Activated T-helper 1 cell treated with Interleukin-2 at 50 U/mL for 16 hours (primary cell): ENCODE data around the gene SEC16A.
A peak's percentile ranks its signal among the peaks of the same experiment; 100 is the strongest.

Source experiments
- DNase-seq: peaks from one replicate; pipeline ENCODE4 v3.0.0-alpha.2; 2020; ENCODE audit warnings: low read depth

SEC16A gene, protein sequence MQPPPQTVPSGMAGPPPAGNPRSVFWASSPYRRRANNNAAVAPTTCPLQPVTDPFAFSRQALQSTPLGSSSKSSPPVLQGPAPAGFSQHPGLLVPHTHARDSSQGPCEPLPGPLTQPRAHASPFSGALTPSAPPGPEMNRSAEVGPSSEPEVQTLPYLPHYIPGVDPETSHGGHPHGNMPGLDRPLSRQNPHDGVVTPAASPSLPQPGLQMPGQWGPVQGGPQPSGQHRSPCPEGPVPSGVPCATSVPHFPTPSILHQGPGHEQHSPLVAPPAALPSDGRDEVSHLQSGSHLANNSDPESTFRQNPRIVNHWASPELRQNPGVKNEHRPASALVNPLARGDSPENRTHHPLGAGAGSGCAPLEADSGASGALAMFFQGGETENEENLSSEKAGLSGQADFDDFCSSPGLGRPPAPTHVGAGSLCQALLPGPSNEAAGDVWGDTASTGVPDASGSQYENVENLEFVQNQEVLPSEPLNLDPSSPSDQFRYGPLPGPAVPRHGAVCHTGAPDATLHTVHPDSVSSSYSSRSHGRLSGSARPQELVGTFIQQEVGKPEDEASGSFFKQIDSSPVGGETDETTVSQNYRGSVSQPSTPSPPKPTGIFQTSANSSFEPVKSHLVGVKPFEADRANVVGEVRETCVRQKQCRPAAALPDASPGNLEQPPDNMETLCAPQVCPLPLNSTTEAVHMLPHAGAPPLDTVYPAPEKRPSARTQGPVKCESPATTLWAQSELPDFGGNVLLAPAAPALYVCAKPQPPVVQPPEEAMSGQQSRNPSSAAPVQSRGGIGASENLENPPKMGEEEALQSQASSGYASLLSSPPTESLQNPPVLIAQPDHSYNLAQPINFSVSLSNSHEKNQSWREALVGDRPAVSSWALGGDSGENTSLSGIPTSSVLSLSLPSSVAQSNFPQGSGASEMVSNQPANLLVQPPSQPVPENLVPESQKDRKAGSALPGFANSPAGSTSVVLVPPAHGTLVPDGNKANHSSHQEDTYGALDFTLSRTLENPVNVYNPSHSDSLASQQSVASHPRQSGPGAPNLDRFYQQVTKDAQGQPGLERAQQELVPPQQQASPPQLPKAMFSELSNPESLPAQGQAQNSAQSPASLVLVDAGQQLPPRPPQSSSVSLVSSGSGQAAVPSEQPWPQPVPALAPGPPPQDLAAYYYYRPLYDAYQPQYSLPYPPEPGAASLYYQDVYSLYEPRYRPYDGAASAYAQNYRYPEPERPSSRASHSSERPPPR (N-terminal part only)

DNA sequence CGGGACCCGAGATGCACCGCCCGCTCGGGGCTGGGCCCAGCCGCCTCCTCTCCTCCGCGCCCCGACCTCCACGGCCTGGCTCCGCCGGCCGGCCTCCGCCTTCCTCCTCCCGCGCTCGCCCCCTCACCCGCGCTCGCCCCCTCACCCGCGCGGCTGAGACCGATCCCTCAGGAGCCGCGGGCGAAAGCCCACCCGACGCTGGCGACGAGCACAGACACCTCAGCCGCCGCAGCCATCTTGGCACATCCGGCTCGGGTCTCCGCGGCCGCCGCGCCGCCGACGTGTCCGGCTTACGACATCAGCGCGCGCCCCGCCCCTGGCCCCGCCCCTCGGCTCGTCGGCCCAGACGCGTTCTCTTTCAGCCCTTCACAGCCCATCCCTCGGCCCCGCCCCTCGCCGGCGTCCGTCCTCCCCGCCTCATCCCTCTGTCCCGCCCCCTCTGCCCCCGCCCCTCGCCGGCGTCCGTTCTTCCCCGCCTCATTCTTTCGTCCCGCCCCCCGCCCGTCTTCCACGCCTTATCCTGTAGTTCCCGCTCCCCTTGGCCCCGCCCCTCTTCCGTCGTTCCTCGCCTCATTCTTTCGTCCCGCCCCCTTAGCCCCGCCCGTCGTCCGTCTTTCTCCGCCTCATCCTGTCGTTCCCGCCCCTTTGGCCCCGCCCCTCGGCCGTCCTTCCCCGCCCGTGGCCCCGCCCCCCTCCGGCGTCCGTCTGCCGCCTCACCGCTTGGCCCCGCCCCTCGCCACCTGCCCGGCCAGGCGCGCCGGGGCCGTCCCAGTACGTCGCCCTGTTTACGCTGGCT, at the start of gene SEC16A:
TSS of gene SEC16A (minus strand) at position 248 of the 796 bp plus-strand sequence. CDS start 5,425 bp downstream, outside the sequence.
- DNase-seq, result peak; percentile 99

DNA sequence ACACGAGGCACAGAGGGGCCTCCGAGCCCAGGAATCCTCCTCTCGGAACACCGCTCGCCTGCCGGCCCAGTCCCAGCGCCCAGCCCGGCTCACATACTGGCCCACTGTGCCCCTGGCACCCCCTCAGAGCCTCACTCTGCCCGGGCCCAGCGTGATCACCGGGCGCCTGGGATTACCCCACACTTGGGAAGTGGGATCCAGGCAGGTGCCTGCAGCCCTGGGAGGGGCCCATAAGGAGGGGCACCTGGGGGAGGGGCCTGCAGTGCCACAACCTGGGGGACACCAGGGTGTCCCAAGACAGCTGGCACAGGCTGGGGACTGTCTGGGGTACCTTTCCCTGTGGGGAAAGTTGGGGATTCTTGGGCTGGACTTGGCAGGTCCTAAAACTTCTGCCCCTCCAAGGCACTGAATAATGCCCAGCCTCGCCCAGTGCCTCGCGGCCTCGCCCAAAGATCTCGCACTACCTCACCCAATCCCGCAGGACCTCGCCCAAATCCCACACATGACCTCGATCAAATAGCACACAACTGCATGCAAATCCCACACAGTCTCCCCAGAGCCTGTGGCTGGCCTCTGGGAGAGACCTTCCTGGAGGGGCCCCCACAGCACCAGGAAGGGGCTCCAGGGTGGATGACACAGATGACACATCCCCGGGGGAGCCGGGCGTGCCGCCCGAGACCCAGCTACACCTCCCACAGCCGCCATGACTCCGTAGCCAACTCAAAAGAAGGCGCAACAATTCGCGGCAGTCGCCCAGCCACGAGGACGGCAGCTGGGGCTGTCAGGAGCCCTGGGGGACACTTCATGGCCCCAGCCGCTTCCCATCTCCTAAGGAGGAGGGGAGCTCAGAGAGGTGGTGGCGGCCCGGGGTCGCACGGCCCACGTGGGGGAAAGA, 49.3 kb upstream of the SEC16A start:
- no peak for DNase-seq

DNA sequence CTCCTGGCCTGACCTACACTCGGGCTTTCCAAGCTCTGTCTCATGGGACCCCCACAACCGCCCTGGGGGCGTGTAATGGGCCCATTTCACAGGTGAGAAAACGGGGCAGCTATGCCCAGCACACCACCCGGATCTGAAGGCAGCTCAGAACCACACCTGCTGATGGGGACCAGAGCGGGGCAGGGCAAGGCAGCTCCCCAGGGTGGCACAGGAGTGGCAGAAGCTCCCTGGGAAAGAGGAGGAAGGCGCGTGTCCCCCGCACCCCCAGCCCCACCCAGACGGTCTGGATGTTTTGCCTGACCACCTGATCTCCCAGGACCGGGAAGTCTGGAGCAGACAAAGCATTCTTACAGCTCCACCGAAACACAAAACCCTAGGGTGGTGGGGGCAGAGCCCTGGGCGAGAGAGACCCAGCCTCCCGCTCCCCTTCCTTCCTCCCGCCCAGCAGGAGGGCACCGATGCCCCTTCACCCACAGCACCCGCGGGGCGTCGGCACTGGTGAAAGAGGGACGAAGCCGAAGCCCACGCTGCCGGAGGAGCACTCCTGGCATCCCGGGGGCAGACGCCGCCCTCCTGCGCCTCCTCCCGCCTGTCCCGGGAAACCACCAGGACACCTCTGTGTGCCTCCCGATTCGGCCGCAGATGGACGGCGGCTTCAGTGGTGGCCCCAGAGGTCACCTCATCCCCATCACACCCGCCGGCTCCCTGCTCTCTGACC, 48.5 kb upstream of the SEC16A start:
- no peak for DNase-seq

DNA sequence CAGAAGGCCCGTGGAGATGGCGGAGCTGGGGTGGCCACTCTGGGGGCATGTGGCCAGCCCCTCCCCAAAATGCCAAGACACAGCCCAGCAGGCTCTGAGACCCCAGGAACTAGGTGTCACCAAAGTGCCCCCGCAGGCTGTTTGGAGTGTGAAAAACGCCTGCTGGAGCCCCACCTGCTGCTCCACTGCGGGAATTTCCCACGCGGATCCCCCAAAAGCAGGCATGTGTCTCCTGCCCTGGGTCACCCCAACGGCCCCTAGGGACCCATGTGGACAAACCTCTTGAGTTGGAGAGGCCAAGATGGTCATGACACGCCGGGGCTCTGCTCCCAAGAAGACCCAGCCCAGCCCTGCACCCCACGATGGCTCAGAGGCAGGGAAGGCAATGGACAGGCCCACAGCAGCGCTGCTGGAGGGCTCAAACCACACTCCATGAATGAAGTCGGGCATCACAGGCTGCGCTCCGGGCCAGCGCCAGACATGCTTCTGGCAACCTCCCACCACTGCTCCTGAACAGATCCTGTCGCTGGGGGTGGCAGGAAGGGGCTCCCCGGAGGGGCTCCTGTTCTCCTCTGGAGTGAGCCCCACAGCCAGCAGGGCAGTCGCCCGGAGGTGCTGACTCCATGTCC, 47.7 kb upstream of the SEC16A start:
- no peak for DNase-seq

DNA sequence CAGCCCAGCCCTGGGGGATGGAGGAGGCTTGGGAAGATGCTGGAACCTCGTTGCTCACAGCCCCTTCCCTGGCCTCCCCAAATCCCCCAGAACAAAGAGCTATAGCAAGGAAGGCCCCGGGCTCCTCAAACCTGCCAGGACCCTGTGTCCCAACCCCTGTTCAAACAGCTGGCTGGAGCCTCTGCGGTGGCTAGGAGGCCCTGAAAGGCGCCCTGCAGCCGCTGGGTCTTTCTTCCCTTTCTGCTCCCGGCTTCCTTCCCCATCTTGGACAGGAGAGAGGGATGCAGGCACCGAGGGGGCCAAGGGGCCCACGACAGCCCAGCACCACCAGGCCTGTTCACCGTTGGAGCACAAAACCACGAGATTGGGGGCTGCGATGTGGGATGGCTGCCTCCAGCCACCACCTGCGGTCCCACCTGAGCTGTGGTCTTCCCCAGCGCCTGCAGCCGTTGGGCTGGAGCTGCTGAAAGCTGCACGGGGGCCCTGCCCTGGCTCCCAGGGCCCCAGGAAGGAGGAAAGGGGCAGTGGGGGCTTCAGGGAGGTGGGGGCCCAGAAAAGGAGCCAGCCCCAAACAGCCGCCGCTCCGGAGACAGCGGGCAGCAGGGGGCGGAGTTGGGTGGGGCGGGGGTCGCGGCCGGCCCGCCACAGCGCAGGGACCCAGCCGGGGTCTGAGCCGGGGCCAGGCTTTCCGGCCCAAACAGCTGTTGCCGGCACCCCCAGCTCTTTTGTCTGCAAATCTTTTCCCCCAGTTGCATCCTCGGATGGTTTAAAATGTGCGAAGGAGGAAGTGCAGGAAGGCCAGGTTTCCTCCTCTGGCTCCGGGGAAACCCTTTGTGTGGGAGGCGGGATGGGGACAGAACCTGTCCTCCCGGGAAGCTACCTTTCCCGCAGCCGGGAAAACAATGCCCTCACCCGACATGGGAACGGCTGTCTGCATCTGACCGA, 46.9 kb upstream of the SEC16A start:
- no peak for DNase-seq

DNA sequence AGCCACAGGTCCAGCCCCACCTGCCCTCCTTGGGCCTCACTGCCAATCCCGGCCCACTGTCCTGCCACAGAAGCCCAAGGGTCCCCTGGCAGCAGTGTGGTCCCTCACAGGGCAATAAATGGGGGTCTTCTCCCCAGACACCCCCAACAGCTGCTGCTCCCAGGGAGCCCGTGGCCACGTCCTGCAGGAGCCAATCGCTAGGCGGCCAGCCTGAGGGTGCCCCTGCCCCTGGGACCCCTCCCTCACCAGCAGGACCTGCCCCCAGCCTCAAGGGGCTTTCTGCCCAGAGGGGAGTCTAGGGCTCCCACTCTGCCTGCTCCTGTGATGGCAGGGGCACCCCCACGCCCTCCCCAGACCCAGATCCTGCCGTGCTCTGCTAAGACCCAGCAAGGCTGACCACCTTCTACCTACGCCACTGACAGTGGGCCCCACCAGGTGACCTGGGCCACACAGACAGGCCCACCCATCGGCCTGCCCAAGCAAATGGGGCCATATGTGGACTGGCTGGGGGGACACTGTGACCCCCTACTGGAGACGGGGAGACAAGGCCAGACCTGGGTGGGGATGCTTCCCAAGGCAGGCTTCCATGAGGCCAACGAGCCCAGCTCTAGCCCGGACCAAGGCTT, 46.0 kb upstream of the SEC16A start:
- no peak for DNase-seq

DNA sequence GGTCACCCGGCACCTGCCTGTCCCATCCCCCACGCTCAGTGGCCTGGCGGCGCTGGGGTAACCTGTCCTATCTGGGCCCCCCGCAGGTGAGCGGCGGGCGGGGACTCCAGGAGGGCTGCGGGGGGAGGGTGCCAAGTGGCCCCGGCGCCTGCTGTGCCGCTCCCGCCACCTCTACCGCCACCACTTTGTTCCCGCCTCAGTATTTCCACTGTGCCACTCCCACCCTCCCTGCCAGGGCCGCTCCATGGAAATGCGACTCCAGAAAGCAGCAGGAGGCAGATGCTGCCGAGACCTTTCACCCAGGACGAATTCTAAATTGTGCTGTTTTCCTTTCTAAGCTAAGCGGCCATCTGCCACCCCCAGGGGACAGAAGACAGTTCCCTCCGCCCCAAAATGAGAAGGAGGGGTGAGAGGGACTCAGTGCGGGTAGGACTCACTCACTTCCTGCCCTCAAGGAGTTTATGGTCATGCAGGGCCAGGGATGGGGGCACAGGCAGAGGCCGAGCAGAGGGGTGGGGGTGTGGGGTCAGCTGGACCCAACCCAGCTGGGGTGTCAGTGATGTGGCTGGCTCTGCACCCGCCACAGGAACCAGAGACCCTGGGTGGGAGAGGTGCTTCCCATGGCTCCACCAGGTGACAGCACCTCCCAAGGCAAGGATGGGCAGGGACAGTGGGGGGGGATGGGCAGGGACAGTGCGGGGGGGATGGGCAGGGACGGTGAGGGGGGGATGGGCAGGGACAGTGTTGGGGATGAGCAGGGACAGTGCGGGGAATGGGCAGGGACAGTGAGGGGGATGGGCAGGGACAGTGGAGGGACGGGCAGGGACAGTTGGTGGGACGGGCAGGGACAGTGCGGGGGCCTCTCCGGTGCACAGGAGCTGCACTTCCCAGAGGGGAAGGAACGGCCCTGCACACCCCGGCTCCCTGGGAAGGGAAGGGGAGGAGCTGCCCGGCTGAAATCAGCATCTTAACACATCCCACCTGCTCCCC, 45.2 kb upstream of the SEC16A start:
- DNase-seq, result no peak

DNA sequence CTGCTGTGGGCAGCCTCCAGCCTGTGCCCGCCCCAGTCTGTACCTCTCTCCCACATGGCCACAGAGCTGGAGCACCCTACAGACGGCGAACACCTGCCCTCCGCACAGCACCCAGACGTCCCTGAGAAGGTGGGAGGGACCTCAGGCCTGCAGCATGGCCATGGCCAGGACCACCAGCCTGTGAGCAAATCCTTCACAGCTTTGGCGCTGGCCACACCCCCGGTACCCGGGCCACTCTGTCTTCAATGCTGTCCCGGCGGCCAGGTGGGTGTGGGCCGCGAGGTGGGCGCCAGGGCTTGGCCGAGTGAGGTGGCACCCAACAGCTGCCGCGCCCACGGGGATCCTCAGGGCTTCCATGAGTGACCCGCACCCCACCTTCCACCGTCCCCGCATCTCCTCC, 44.3 kb upstream of the SEC16A start:
- DNase-seq, result no peak

DNA sequence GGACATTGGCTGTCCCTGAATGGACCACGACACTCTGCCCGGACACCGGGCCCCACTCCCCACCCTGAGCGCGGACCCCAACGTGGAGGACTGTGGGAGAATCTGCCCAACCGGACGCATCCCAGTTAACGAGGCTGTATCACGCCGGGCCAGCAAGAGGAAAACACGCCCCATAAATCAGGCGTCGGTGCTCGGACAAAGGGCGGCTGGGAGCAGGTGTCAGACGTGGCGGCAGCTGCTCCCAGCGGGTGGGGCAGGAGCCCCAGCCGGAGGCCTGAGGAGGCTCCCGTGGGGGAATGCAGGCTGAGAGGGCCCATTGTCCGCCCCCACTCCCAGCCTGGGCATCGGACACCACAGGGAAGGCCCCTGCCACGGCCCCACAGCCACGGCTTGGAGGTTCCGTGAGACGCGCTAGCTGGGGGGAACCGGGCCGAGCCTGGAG, 43.8 kb upstream of the SEC16A start:
- DNase-seq, result no peak

DNA sequence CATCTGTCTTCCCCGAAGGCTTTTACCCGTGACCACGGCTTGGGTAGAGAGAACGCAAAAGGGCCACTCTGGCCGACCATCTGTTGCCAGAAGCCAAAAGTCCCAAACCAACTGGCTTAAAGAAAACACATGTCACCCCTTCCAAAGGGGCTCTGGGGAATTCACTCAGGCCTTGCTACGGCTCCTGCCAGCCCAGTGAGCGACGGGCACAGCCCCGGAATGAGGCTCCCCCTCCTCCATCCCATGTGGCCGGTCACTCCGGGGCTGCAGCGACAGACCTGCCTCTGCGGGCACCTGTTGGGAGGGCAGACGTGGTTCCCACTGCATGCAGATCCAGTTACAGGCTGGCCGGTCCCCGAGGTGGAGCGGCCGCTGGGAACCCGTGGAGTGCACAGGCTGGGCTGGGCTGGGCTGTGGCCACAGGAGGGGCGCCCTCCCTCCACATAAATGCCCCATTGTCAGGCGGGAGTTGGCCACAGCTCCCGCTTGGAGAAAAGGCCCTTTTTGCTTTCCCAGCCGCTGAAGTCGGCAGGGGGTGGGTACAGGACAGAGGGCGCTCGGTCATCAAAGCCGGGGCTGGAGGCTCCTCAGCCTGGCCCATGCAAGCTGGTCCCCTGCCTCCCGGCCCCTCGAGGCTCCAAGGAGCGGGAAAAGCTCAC, 43.1 kb upstream of the SEC16A start:
- DNase-seq, result no peak

DNA sequence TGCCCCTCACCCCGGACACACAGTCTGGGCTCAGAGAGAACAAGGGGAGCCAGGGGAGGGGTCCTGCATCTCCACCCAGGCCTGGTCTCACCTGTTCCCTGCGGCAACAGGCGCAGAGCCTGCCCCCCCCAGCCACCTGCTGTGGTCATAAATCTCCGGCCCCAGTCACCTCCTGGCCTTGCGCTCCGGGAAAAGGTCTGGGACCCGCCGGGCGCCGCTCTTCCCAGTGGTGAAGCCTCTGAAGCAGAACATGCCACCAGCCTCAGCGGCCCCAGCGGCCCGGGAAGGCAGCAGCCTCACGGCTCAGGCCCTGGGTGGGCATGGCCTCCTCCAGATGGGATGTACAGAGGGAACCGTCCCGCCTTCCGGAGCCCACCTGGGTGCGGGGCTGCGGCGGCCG, 42.4 kb upstream of the SEC16A start:
- no peak for DNase-seq

DNA sequence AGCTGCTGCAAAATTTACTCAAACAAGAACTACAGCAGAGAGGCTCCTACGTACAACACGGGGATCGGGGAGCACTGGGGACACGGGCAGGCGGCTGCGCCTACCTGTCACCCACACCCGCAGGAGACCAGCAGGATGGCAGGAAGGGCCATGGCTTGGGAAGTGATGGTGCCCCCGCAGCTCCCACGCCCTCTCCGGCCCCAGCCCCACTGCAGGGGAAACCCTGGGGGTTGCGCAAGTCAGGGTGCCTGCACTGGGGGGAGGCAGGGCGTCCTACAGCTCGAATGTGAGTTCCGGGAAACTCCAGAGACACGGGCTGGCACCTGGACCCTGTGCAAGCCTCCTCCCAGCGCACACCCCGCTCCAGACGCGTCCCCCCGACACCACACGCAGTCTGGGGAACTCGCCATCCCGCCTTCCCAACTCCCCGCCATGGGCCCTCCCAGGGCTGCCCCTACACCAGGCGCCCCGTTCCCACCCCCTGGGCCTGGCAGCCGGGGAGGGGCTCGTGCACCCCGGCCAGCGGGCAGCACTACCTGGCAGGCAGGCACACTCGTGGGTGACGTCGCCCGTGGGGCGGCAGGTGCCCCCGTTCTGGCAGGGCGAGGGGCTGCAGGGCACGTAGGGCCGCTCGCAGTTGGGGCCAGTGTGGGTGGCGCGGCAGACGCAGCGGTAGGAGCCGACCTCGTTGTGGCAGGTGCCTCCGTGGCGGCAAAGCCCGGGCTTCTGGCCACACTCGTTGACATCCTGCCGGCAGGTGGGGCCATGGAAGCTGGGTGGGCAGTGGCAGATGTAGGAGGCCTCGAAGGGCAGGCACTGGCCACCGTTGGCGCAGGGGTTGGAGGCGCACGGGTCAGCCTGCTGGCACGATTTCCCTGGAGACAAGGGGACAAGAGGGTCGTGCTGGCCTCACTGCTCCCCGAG, 39.7 kb upstream of the SEC16A start:
- DNase-seq, result no peak

DNA sequence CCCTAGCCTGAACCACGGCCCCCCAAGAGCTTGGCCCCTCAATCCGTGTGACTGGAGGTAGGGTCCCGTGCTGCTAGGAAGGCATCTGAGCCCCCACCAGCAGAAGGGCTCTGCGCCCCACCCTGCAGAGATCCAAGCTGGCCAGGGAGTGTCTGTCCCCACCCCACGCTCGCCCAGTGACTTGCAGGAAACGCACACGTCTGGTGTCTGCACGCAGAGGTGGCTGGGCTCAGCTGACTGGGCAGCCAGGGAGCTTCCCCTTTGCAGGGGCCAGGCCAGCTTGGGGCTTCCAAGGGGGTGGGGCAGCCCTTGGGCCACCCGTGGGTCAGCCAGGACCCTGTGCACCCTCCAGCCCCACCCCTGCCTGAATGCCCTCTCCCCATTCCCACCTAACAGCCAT, 38.7 kb upstream of the SEC16A start:
- DNase-seq, result no peak

DNA sequence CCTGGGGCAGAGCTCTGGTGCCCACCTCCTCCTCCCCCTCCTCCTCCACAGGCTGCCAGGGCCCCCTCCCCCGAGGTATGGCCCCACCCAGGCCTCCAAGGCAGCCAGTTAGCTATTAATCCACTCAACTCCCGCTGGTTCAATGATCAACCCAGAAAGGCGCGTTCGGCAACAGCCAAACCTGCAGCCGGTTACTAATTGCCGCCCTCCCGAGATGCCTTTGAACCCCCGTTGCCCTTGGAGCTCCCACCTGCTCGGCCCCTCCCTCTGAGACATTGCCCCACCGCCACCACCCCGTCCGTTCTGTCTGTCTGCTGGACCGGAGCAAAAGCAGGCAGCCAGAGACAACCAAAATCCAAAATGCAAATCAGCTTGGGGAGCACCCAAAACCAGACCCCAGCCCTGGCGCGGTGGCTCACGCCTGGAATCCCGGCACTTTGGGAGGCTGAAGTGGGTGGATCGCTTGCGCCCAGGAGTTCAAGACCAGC, 37.3 kb upstream of the SEC16A start:
- no peak for DNase-seq
